ENCODE data around the gene SPRTN.
"Not testable (repeated sequence)": the region's sequence is repeated elsewhere in the genome, so short reads cannot be mapped to it uniquely, and the experiment has no call there.

The SPRTN gene

DNA sequence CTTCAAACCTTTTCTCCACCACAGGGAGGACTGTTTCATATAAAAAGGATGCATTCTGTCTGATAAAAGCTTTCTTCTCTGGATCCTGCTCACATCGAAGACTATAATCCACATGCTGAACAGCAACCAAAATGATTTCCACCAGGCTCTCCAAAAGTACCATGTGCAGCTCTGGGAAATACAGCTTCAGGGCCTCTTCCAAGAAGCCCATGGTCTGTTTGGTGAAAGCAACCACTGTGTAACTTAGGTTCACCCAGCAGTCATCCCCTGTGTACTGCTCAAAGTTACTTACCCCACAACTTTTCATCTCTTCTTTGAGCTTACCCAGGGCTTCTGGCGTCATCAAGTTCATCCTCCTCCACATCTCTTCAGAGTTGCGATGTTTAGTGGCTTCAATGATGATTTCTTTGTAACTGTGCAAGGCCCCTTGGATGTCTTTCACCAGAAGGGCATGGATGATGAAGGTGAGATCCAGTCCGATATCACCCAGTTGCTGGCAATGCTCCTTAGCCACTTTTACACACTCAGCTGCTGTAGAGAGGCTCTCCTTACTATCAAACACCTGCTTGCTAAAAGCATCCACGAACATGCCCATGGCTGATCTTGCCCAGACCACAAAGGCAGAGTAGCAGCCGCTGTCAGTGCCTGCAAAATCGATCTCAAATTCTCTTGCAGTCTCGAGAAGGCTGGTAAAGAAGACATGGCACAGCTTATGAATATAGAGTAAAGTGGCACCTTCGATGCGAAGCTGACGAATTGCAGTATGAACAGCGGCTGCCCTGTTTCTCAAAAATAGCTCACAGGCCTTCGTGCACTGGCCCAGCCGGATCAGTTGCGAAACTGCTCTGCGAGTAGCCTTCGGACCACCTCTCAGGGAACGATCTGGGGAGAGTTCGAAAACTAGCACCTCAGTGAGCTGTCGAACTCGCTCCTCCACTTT, 2.2 kb upstream of the SPRTN start:
- H3K27ac ChIP-seq: no peak overlapping the region; the same call in 1 of the 2 replicates
- TF ChIP-seq, protein P1, sequence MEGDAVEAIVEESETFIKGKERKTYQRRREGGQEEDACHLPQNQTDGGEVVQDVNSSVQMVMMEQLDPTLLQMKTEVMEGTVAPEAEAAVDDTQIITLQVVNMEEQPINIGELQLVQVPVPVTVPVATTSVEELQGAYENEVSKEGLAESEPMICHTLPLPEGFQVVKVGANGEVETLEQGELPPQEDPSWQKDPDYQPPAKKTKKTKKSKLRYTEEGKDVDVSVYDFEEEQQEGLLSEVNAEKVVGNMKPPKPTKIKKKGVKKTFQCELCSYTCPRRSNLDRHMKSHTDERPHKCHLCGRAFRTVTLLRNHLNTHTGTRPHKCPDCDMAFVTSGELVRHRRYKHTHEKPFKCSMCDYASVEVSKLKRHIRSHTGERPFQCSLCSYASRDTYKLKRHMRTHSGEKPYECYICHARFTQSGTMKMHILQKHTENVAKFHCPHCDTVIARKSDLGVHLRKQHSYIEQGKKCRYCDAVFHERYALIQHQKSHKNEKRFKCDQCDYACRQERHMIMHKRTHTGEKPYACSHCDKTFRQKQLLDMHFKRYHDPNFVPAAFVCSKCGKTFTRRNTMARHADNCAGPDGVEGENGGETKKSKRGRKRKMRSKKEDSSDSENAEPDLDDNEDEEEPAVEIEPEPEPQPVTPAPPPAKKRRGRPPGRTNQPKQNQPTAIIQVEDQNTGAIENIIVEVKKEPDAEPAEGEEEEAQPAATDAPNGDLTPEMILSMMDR (conservative IDR thresholded peaks at IDR 0.05): no peak

DNA sequence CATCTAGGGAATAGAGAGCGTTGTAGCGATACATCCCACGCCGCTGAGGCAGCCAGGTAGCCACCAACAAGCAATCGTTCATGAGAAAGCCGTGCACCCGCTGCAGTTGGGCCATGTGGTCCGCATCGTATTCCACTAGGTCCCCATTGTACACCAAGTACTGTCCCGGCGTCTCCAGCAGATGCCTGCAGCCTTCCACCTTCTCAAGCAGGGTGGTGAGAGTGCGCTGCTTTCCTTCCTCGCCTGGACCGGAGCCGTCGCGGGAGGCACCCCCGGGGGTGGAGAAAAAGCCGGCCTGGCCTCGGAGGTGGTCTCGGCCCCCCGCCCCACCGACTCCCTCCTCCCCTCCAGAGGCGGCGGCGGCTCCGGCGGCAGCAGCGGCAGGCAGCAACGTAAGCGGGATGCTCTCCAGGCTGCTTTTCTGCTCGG, 1.0 kb upstream of the SPRTN start:
- TF ChIP-seq, protein P1 (conservative IDR thresholded peaks at IDR 0.05): no peak
- peak overlapping the region; percentile 79 for H3K27ac ChIP-seq

DNA sequence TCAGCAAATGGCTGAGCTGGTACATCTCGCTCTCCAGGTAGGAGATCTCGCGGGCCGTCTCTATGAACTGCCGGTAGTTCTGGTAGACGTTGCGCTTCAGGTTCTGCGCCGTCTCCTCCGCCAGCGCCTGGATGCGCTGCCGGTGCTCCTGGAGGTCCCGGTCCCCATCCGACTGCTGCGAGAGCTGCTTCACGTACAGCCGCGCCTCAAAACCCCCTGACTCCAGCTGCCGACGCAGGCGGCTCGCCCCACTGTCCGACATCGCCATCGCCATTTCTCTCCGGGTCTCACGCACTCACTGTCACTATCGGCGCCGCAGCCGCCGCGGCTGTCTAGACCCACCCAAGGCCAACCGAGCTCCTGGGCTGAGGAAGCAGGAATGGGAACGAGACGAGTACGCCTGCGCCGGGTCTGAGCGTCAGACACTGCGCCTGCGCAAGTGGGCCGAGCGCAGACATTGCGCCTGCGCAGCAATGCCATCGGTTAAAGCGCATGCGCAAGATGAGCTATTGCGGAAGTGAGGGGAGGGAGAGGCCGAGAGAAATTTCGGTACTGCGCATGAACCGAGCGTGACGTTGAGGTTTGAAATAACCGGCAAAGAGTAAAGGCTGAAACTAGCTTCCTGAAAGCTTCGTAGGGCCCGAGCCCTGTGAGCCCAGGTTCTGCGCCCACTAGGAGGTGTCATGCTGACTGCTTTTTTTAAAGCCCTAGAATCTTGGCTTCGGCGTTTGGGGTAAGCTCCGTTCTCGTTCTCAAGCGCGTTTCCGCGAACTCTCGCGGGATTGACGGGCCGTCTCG, 422 bp upstream of the SPRTN start, which contains the start of gene EXOC8:
TSS of gene EXOC8 (minus strand) at position 381 of the 798 bp plus-strand sequence. CDS start at position 274, 107 bp downstream.
- TF ChIP-seq, protein P1 (conservative IDR thresholded peaks at IDR 0.05): peak; percentile 13; the same call in 1 of the 2 replicates
- peak within 1 kb of the TSS; percentile 79 for H3K27ac ChIP-seq

DNA sequence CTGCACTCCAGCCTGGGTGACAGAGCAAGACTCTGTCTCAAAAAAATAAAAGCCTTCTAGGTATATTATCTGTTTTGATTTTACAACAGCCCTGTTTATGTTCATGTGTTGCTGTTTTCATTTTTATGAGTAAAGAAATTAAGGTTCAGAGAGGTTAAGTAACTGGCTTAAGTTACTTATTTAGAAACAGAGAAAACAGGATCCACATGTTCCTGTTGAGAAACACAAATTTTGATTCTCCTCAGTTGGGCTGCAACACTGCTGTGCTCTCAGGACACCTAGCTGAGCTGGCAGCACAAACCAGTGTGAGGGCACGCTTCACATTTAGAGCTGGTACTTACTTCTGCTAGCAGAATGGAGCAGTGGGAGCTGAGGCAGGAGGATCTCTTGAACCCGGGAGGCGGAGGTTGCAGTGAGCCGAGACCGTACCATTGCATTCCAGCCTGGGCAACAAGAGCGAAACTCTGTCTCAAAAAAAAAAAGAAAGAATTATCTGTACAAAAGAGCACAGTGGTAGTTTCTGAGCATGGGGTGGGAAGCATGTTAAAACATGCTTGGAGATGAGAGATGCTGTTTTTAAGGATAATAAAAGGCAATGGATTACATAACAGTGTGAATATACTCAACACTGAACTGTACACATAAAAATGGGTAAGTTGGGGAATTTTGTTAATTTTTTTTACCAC, 2.4 kb downstream of the SPRTN start:
- no peak overlapping the region for H3K27ac ChIP-seq
- TF ChIP-seq, protein P1 (conservative IDR thresholded peaks at IDR 0.05): no peak

DNA sequence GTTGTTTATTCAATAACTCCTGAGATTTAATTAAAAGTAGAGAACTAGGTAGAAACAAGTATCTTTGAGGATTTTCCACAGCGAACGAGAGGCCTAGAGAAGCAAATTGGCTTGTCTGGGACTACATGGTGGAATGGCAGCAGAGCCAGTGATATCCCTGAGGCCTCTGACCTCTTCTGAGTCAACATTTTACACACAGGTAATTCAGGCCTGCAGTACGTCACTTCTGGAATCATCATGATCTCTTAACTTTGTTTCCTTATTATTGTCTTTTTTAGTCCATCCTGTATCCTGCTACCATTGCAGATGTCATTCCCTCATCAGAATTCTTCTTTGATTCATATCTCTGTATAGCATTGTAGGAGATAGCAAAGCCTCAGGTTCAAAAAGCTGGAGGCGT, 9.9 kb downstream of the SPRTN start:
- H3K27ac ChIP-seq: no peak overlapping the region
- TF ChIP-seq, protein P1 (conservative IDR thresholded peaks at IDR 0.05): no peak

DNA sequence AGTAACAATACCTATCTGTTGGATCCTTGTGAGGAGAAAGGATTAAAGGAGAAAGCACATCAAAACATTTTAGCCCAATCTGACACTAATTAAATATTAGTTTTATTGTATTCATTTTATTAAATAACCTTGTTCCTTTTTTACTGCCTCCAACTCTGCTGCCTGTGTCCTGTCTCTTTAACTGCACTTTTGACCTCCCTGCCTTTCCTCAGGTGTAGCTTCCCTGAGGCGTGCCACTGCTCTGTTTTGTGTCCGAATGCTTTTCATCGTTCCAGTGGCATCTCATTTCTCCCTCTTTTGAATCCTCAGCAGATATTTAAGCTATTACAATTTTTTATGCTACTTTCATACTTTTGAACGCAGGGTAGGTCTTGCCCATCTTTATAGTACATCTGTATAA, 10.3 kb downstream of the SPRTN start:
- no peak overlapping the region for H3K27ac ChIP-seq
- TF ChIP-seq, protein P1 (conservative IDR thresholded peaks at IDR 0.05): no peak

DNA sequence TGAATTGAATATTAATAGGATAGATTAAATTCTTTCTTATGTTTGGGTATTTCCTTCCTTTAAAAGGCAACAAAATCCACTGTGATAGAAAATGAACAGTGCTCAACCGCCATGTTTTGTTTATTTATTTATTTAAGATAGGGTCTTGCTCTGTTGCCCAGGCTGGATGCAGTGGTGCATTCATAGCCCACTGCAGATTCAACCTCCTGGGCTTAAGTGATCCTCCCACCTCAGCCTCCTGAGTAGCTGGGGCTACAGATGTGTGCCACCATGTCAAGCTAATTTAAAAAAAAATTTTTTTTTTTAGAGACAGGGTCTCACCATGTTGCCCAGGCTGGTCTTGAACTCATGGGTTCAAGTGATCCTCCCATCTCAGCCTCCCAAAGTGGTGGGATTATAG, 10.8 kb downstream of the SPRTN start:
- H3K27ac ChIP-seq: not testable (repeated sequence)

Data from VCaP (cell line).